Panc1 (cell line): ENCODE measurements around the gene AKAP1. TPM values are rescaled to one million over a fixed set of nuclear protein-coding genes. Genes with fewer than 3 reads are reported as not detected.

Source experiments
- ATAC-seq: fragments of 200-7000 bp; cut with Tn5 transposase; 2 replicates; pipeline ENCODE4 v1.9.1; 2020; ENCODE audit warnings: mild to moderate bottlenecking, moderate library complexity
- BruUV-seq: library from RNA; stranded (reverse); fragments of 400-500 nt; replicated peaks from 2 replicates; lab custom pipeline; 2021; lab: Mats Ljungman, UMichigan
- CTCF ChIA-PET: fragments of 300-600 bp; sonication (Branson Sonifier 250); formaldehyde crosslinking; loops from one replicate; lab custom pipeline; 2022; ENCODE audit warnings: antibody characterized with exemption; lab: Charles Lee
- POLR2A ChIA-PET: fragments of 300-600 bp; sonication (Branson Sonifier 250); formaldehyde crosslinking; loops from one replicate; lab custom pipeline; 2022; ENCODE audit warnings: antibody characterized with exemption; lab: Charles Lee
- DNase-seq: peaks from one replicate; pipeline ENCODE4 v3.0.0-alpha.2; 2010; ENCODE audit warnings: low read depth, low spot score
- H3K27ac ChIP-seq: 2 replicates; pipeline ENCODE4 v1.5.1; 2011; ENCODE audit warnings: mild to moderate bottlenecking, low read length, inconsistent platforms
- H3K27me3 ChIP-seq: fragments of 200-500 bp; sonication (Bioruptor generic); 2 replicates; pipeline ENCODE4 v1.6.0; 2014; ENCODE audit warnings: low read length, inconsistent platforms; ENCODE audit not compliant: control insufficient read depth, insufficient read depth
- H3K36me3 ChIP-seq: fragments of 200-500 bp; sonication (Bioruptor generic); 2 replicates; pipeline ENCODE4 v1.5.1; 2014; ENCODE audit warnings: inconsistent platforms, mild to moderate bottlenecking, low read length, moderate library complexity; ENCODE audit not compliant: control insufficient read depth, insufficient read depth
- H3K4me1 ChIP-seq: 2 replicates; pipeline ENCODE4 v1.5.1; 2011; ENCODE audit warnings: inconsistent platforms, mild to moderate bottlenecking, low read length, moderate library complexity; ENCODE audit not compliant: control insufficient read depth, insufficient read depth
- H3K4me3 ChIP-seq, 2 experiments: 2 replicates each; pipeline ENCODE4 v1.5.1; 2011 to 2012; ENCODE audit warnings: low read depth in 2 of 2, low read length in 2 of 2, mild to moderate bottlenecking in 2 of 2, inconsistent platforms in 1 of 2, moderate library complexity in 1 of 2
- H3K9me3 ChIP-seq: fragments of 200-500 bp; sonication (Bioruptor generic); 2 replicates; pipeline ENCODE4 v1.5.1; 2014; ENCODE audit warnings: low read depth, mild to moderate bottlenecking, inconsistent platforms, low read length, moderate library complexity; ENCODE audit not compliant: control insufficient read depth, insufficient read depth
- CTCF ChIP-seq: fragments of 450-650 bp; IDR thresholded peaks from 2 replicates; pipeline ENCODE4 v1.5.1; 2017; ENCODE audit warnings: mild to moderate bottlenecking
- POLR2AphosphoS5 ChIP-seq: IDR thresholded peaks from 2 replicates; pipeline ENCODE4 v1.6.1; 2012; ENCODE audit warnings: mild to moderate bottlenecking, low read depth, low read length, moderate library complexity
- REST ChIP-seq, 2 experiments: IDR thresholded peaks; 2 replicates each; pipeline ENCODE4 v1.6.1; 2011 to 2012; ENCODE audit warnings: low read depth in 2 of 2, control low read depth in 1 of 2, low read length in 1 of 2, mild to moderate bottlenecking in 1 of 2, moderate library complexity in 1 of 2; ENCODE audit not compliant: insufficient read depth in 1 of 2
- SIN3A ChIP-seq: IDR thresholded peaks from 2 replicates; pipeline ENCODE4 v1.6.1; 2012; ENCODE audit warnings: low read depth, mild to moderate bottlenecking, low read length, moderate library complexity, borderline replicate concordance; ENCODE audit not compliant: insufficient read depth
- TCF7L2 ChIP-seq: IDR thresholded peaks from 2 replicates; pipeline ENCODE4 v1.6.1; 2011; ENCODE audit warnings: mild to moderate bottlenecking, low read depth, low read length, inconsistent platforms
- in situ Hi-C: cut with HindIII; loops from 2 replicates; pipeline ENCODE4 v1.10.0; 2016; ENCODE audit warnings: low sequenced_read_pairs, low pct_unique_long_range_greater_than_20kb
- intact Hi-C: fragments of 100-400 bp; cut with micrococcal nuclease; formaldehyde crosslinking; loops from one replicate; pipeline ENCODE4 v1.10.0; 2022; ENCODE audit not compliant: unreplicated experiment
- total RNA-seq: library from RNA; stranded (reverse); gene quantifications from one replicate; pipeline ENCODE4 v1.2.1, GENCODE V29; 2021; ENCODE audit not compliant: unreplicated experiment

AKAP1 gene
- total RNA-seq, 1 experiment from 2014 or later: 52.7 TPM

- DNase-seq: no peak
- H3K27me3 ChIP-seq: no peaks in the 10 kb centered on the region
- intact Hi-C loops (no loop called here), in situ Hi-C loops (no loop called here)
- TF ChIP-seq CTCF: no peak
- no peak for TF ChIP-seq SIN3A
- TF ChIP-seq POLR2AphosphoS5: no peak
- TF ChIP-seq REST (IDR thresholded peaks at IDR 0.05; ENCODE audit: insufficient read depth in 1 of 2, low read depth in 2 of 2, low read length in 1 of 2): no peak
- TF ChIP-seq TCF7L2: no peak
- H3K4me1 ChIP-seq: no peaks in the 10 kb centered on the region
- 0 out of 4 replicates have a peak overlapping the region, but pooled peaks of 1 of the 2 experiments have one; percentile 11 for H3K4me3 ChIP-seq
- POLR2A ChIA-PET: interaction anchor here (0.7 kb wide), 1 partner anchor 17 kb away, joined by 3 read pairs; no protein-coding TSS in a partner anchor
- no peaks in the 10 kb centered on the region for H3K36me3 ChIP-seq
- no TSS peak for BruUV-seq
- no peaks in the 10 kb centered on the region for H3K9me3 ChIP-seq
- no peak for ATAC-seq
- no peak overlapping the region for H3K27ac ChIP-seq
- CTCF ChIA-PET: no interaction called here
These were observed 38.3 kb upstream of the AKAP1 start for GRCh38 chr17:57046749-57047148.

- Histone ChIP-seq H3K4me1 (no peaks in the 10 kb centered on the region), H3K4me3 (no peak overlapping the region), H3K9me3 (no peaks in the 10 kb centered on the region), H3K27me3 (no peaks in the 10 kb centered on the region), H3K36me3 (no peaks in the 10 kb centered on the region), H3K27ac (no peak overlapping the region)
- TF ChIP-seq SIN3A: no peak
- TF ChIP-seq CTCF: no peak
- ChIA-PET POLR2A (no interaction called here), CTCF (interaction anchor here (0.5 kb wide), 1 partner anchor 46 kb away, joined by 5 read pairs; no protein-coding TSS in a partner anchor)
- intact Hi-C loops: no loop called here
- no peak for ATAC-seq
- no peak for DNase-seq
- in situ Hi-C loops: no loop called here
- BruUV-seq: no TSS peak
These were observed 37.0 kb upstream of the AKAP1 start for GRCh38 chr17:57048096-57048495.
